G401.6 (cell line): Measurements from ENCODE around the gene ZSWIM8.
"Not testable (repeated sequence)": the region's sequence is repeated elsewhere in the genome, so short reads cannot be mapped to it uniquely, and the experiment has no call there.

ENCODE experiments used
- FAIRE-seq: peaks from 2 replicates; lab custom pipeline; 2012; peaks lifted over from hg19 to GRCh38; lab: Jason Lieb, UNC

The ZSWIM8 gene

DNA sequence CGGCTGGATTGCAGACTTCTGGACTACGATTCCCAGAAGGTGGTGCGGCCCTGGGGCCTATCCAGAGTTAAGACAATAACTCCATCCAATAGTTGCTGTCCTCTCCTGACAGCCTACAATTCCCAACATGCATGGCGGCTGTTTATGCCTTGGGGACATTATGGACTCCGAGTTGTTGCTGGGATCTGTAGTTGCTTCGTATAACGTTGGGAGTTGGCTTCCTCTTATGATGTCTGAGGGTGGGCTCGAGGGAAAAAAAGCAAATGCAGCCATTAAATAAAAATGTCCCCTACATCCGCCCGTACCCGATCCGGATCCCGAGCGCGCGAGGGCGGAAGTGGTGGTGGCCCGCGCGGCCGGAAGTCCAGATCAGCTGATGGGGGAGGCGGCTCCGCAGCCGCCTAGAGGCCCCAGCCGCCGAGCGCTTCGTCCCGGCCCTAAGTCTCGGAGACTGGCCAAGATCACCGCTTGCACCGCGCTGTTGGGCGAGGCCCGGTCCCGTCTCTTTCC lies at the start of gene ZSWIM8:
Gene ZSWIM8 (plus strand): TSS at position 396 of the 510 bp plus-strand sequence. CDS start 273 bp downstream, outside the sequence.
- FAIRE-seq, result peak; percentile 97

DNA sequence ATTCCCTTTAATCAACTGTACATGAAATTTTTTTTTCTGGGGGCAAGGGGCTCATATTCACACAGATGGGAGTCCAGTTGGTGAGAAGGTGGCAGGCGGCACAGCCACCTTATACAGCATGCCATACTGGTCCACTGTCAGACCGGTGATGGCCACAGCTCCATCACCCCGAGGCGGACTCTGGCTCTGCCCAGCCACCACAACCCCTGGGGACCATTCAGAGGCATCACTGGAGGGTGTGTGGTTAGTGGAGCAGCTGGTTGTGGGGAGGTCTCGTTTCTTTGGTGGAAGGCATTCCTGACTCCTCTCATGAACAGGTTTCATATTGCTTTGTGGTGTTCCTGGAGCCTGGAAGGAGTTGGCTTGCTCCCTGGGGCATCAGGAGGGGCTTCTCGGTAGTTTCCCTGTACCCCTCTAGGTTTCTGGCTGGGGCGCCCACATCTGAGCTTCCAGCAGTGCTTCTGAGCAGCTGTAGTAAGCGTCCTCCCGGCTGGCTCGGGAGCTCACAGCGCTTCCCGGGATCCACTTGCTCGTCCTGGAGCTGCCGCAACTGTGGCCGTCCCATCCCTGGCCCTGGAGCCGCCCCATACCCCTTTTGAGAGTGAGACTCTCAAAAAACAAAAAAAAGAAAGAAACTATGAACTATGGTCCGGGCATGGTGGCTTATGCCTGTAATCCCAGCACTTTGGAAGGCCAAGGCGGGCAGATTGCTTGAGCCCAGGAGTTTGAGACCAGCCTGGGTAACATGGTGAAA lies 44.7 kb upstream of the ZSWIM8 start:
- not testable (repeated sequence) for FAIRE-seq

- no peak for FAIRE-seq
Measured at GRCh38 chr10:73742454-73742734, 43.0 kb upstream of the ZSWIM8 start.

DNA sequence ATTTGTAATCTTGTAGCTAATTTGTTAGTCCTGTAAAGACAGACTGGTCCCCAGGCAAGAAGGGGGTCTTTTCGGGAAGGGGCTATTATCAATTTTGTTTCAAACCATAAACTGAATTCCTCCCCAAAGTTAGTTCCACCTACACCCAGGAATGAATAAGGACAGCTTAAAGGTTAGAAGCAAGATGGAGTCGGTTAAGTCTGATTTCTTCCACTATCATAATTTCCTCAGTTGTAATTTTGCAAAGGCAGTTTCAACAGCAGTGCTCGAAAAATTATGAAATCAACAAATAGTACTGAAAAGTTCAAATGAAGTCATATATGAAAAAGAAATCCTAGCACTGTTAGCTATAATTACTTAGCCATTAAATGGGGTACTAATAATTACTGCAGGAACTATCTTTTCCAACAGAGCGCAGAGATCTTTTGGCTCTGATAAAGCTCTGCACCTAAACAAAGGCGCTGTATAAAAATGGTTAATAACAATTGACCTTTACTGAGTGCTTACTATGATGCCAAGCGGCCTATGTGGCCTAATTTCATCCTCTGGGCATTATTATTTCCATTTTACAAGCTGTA lies 42.0 kb upstream of the ZSWIM8 start:
- no peak for FAIRE-seq

- FAIRE-seq, result peak; percentile 91
Measured at GRCh38 chr10:73743905-73744663, 41.3 kb upstream of the ZSWIM8 start, which contains the start of gene SEC24C. Gene SEC24C (plus strand): TSS chr10:73744372. CDS start chr10:73746833, 2,461 bp downstream.

DNA sequence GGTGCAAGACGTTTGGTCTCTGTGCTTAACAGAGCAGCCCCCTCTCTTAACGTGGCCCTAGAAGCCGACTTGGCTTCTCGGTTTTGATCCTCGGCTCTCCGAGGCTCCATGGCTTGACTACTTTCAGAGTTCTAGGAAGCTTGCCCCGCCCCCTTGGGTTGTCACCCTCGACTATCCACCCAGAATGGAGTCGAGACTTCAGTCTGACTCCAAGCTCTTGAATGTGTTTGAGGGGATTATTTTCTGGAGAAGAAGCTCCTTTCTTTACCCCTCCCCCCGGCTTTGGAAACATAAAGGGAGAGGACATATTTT lies 40.8 kb upstream of the ZSWIM8 start:
- FAIRE-seq, result no peak

- no peak for FAIRE-seq
Measured at GRCh38 chr10:73746721-73747120, 38.7 kb upstream of the ZSWIM8 start.

- FAIRE-seq, result no peak
Measured at GRCh38 chr10:73750819-73751218, 34.6 kb upstream of the ZSWIM8 start.

DNA sequence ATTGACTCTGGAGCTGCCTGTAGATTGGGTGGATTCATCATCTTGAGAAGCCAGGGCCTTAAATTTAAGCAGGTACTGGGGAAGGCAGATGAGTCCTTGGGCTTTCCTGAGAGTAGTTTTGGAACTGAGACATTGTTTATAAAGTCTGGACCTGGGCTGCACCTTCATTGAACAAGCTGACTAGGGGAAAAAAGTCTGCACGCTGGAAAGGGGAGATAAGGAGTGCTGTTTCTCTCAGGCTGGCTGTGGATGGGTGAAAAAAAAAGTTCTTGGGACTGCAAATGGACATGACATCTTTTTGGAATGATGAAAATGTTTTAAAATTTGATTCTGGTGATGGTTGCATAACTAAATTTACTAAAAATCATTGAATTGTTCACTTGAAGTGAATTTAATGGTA lies 29.2 kb upstream of the ZSWIM8 start:
- FAIRE-seq, result no peak

DNA sequence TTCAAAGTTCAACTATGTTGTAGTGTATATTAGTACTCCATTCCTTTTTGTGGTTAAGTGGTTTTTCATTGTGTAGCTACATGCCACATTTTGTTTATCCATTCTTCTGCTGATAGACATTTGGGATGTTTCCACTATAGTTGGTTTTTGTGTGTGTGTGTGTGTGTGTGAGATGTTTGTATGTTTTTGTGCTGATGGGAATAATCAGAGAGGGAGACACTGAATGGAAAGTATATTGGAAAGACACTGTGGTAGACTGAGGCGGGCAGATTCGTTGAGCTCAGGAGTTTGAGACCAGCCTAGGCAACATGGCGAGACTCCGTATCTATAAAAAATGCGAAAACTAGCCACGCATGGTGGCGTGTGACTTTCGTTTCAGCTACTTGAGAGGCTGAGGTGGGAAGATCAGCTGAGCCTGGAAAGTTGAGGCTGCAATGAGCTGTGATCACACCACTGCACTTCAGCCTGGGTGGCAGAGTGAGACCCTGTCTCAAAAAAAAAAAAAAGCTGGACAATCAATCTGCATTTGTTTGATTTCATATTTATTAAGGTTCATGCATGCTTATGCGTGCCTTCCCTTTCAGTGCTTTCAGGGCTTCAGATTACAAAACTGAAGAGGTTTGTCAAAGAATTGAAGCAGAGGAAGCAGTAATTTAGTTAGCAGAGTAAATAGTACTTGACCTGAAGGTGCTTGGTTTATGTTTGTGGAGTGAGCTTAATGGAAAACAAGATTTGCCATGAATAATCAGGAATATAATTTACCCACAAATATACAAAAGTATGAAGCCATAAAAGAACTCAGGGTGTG lies 26.5 kb upstream of the ZSWIM8 start:
- FAIRE-seq, result no peak

DNA sequence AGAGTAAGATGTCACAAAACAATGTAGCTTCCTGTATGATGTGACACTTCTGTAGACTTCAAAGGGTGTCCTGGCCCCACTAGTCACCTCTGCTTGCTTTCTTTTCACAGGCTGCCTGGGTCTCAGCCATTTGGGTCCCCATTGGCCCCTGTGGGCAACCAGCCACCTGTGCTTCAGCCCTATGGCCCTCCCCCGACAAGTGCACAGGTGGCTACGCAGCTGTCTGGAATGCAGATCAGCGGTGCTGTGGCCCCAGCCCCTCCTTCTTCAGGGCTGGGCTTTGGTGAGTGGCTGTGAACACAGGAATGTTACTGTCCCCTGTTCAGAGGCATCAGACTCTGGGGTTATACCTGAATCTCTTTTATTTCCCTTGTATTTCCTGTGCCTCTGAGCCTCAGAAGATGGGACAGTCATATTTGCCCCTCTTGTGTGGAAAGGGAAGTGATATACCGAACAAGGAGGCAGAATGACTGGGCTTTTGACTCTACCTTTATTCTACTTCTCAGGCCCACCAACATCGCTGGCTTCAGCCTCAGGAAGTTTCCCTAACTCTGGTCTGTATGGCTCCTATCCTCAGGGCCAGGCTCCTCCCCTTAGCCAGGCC lies 25.8 kb upstream of the ZSWIM8 start:
- no peak for FAIRE-seq

DNA sequence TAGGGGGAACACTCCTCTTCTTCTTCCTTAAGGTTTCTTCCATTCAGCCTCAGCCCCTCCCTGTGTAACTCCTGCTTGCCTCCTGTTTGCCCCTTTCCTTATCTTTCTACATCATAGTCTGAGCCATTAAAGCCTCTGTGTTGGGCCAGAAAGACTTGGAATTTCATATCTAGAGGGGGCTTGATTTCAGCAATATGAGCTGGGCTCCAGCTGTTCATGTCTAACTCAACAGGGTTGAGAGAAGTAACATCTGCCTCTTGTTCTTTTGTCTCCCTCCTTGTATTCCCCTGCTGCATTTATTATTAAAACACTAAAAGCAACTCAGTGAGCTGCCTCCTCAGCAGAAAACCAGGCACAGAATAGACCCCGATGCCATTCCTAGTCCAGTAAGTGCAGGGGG lies 23.6 kb upstream of the ZSWIM8 start:
- no peak for FAIRE-seq

- no peak for FAIRE-seq
Measured at GRCh38 chr10:73762915-73763314, 22.5 kb upstream of the ZSWIM8 start.

- FAIRE-seq, result no peak
Measured at GRCh38 chr10:73763343-73763742, 22.1 kb upstream of the ZSWIM8 start.

GRCh38 chr10:73765066-73765465 lies 20.3 kb upstream of the ZSWIM8 start:
- FAIRE-seq, result no peak

DNA sequence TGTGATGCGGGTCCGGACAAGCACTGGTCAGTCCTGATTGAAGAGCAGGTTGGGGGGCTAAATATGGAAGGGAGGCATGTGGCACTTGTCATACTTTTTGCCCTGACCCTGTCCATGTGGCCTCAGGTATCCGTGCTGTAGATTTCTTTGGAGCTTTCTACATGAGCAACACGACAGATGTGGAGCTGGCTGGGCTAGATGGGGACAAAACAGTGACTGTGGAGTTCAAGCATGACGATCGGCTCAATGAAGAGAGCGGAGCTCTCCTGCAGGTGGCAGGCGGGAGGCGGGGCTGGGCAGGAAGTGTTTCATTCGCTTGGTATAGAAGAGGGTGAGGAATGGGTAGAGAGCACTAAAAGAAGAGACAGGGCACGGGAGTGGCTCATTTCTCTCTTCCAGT lies 16.5 kb upstream of the ZSWIM8 start:
- no peak for FAIRE-seq

DNA sequence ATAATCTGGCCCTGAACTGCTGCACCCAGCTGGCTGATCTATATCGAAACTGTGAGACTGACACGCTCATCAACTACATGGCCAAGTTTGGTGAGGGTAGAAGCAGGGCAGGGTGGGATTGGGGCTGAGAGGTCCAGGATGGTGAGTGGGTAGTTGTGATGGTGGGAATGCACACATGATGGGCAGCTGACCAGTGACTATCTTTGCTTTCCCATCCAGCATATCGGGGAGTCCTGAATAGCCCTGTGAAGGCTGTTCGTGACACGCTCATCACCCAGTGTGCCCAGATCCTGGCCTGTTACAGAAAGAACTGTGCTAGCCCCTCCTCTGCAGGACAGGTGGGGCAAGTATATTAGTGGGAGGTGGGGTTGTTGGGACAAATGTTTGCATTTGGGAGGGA lies 16.0 kb upstream of the ZSWIM8 start:
- no peak for FAIRE-seq

DNA sequence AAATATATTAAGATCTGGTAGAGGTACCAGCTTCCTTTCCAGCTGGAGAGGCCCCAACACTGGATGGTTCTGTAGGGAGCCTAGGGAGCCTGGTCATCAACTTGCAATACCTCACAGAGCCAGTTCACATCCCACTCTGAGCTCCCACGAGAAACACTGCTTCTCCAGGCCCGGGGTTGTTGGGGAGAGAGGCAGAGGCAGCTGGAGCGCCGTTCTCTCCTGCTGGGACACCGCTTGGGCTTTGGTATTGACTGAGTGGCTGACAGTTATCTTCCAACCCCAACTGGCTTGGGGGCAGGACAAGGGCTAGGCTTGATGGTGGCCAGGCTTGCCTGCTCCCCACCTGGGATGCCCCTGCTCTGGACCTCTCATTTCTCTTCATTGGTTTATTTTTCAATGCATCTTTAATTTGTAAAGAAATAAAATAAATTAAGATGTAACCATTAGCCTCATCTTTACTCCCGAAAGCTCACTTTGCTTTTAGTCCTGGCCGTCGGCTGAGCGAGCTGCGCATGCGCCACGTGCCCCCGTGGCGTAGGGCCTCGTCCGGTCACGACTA lies 13.6 kb upstream of the ZSWIM8 start:
- no peak for FAIRE-seq

DNA sequence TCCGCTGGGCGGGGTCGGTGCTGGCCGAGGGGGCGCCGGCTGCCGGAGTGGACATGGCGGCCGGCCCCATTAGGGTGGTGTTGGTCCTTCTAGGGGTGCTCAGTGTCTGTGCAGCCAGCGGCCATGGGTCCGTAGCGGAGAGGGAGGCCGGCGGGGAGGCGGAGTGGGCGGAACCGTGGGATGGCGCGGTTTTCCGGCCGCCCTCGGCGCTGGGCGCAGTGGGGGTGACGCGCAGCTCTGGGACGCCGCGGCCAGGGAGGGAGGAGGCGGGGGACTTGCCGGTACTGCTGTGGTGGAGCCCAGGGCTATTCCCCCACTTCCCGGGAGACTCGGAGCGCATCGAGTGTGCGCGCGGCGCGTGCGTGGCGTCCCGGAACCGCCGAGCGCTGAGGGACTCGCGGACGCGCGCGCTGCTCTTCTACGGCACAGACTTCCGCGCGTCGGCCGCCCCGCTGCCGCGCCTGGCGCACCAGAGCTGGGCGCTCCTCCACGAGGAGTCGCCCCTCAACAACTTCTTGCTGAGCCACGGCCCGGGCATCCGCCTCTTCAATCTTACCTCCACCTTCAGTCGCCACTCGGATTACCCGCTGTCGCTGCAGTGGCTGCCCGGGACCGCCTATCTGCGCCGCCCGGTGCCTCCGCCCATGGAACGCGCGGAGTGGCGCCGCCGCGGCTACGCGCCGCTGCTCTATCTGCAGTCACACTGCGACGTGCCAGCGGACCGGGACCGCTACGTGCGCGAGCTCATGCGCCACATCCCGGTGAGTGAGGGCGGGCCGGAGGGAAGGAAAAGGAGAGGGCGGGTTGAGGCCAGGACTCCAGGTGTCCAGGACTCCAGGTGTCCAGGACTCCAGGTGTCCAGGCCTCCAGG lies 12.9 kb upstream of the ZSWIM8 start:
- no peak for FAIRE-seq

DNA sequence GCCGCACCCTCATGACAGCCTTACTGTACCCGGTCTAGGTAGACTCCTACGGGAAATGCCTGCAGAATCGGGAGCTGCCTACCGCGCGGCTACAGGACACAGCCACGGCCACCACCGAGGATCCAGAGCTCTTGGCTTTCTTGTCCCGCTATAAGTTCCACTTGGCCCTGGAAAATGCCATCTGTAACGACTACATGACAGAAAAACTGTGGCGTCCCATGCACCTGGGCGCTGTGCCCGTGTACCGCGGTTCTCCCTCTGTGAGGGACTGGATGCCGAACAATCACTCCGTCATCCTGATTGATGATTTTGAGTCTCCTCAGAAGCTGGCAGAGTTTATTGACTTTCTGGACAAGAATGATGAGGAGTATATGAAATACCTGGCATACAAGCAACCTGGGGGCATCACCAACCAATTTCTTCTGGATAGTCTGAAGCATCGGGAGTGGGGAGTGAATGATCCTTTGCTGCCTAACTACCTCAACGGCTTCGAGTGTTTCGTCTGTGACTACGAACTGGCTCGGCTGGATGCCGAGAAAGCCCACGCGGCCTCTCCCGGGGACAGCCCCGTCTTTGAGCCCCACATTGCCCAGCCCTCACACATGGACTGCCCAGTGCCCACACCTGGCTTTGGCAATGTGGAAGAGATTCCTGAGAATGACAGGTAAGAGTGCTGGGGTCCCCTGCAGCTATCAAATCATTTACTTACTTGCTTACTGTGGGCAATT lies 12.1 kb upstream of the ZSWIM8 start:
- FAIRE-seq, result no peak
